Caco-2 (cell line): ENCODE results near the gene TMEM74B. TPM values are rescaled to one million over a fixed set of nuclear protein-coding genes. Genes with fewer than 3 reads are reported as not detected.

Source experiments
- BruUV-seq: library from RNA; stranded (reverse); fragments of 400-500 nt; replicated peaks from 2 replicates; lab custom pipeline; 2021; lab: Mats Ljungman, UMichigan
- CTCF ChIA-PET: fragments of 300-600 bp; sonication (Branson Sonifier 250); formaldehyde crosslinking; loops from one replicate; lab custom pipeline; 2022; ENCODE audit warnings: antibody characterized with exemption; lab: Charles Lee
- POLR2A ChIA-PET: fragments of 300-600 bp; sonication (Branson Sonifier 250); formaldehyde crosslinking; loops from one replicate; lab custom pipeline; 2022; ENCODE audit warnings: antibody characterized with exemption; lab: Charles Lee
- DNase-seq, 2 experiments: peaks; one replicate each; pipeline versions ENCODE4 v3.0.0 to v3.0.0-alpha.2; 2020 to 2022
- H3K27me3 ChIP-seq: replicated peaks from 2 replicates; pipeline ENCODE4 v1.6.0; 2011; ENCODE audit warnings: low read length; ENCODE audit not compliant: control insufficient read depth, insufficient read depth
- H3K36me3 ChIP-seq: 2 replicates; pipeline ENCODE4 v1.5.1; 2011; ENCODE audit warnings: low read length; ENCODE audit not compliant: control insufficient read depth, insufficient read depth
- H3K4me1 ChIP-seq: fragments of 250-450 bp; sonication (Bioruptor Pico); 2 replicates; pipeline ENCODE4 v1.5.1; 2020; ENCODE audit warnings: mild to moderate bottlenecking
- H3K4me3 ChIP-seq: 2 replicates; pipeline ENCODE4 v1.5.1; 2011; ENCODE audit warnings: low read depth, mild to moderate bottlenecking, control low read depth, low read length
- H3K9me3 ChIP-seq: fragments of 250-450 bp; sonication (Bioruptor Pico); 2 replicates; pipeline ENCODE4 v1.5.1; 2020; ENCODE audit warnings: mild to moderate bottlenecking, moderate library complexity
- H3K27ac Mint-ChIP-seq: one replicate; pipeline ENCODE4 v1.8.0; 2022; ENCODE audit warnings: mixed read lengths; ENCODE audit not compliant: unreplicated experiment
- H3K27me3 Mint-ChIP-seq: one replicate; pipeline ENCODE4 v1.8.0; 2022; ENCODE audit warnings: mixed read lengths; ENCODE audit not compliant: insufficient read depth, unreplicated experiment
- H3K36me3 Mint-ChIP-seq: one replicate; pipeline ENCODE4 v1.8.0; 2022; ENCODE audit warnings: mild to moderate bottlenecking, mixed read lengths; ENCODE audit not compliant: insufficient read depth, unreplicated experiment
- H3K4me1 Mint-ChIP-seq: one replicate; pipeline ENCODE4 v1.8.0; 2022; ENCODE audit warnings: low read depth, mixed read lengths; ENCODE audit not compliant: unreplicated experiment
- H3K4me3 Mint-ChIP-seq: one replicate; pipeline ENCODE4 v1.8.0; 2022; ENCODE audit warnings: mild to moderate bottlenecking, moderate library complexity, mixed read lengths; ENCODE audit not compliant: unreplicated experiment
- H3K9me3 Mint-ChIP-seq: one replicate; pipeline ENCODE4 v1.8.0; 2022; ENCODE audit warnings: mixed read lengths; ENCODE audit not compliant: unreplicated experiment
- CTCF ChIP-seq, 2 experiments: fragments of 200-600 bp in 1 of 2; IDR thresholded peaks; 1 replicate in 1 of 2; 2 replicates in 1 of 2; pipeline versions ENCODE4 v1.5.1 to v1.8.0; 2011 to 2022; ENCODE audit warnings: antibody characterized with exemption in 1 of 2, control low read depth in 1 of 2, inconsistent platforms in 1 of 2, low read depth in 1 of 2, low read length in 1 of 2, mild to moderate bottlenecking in 1 of 2, moderate library complexity in 1 of 2; ENCODE audit not compliant: insufficient read depth in 1 of 2, severe bottlenecking in 1 of 2, unreplicated experiment in 1 of 2
- intact Hi-C: fragments of 100-400 bp; cut with micrococcal nuclease; formaldehyde crosslinking; loops from one replicate; pipeline ENCODE4 v1.10.0; 2022; ENCODE audit not compliant: unreplicated experiment
- total RNA-seq: library from RNA; stranded (reverse); gene quantifications from 2 replicates; pipeline ENCODE4 v1.2.3, GENCODE V29; 2022

The TMEM74B gene
- total RNA-seq, 1 experiment from 2014 or later, result 6.9 TPM

DNA sequence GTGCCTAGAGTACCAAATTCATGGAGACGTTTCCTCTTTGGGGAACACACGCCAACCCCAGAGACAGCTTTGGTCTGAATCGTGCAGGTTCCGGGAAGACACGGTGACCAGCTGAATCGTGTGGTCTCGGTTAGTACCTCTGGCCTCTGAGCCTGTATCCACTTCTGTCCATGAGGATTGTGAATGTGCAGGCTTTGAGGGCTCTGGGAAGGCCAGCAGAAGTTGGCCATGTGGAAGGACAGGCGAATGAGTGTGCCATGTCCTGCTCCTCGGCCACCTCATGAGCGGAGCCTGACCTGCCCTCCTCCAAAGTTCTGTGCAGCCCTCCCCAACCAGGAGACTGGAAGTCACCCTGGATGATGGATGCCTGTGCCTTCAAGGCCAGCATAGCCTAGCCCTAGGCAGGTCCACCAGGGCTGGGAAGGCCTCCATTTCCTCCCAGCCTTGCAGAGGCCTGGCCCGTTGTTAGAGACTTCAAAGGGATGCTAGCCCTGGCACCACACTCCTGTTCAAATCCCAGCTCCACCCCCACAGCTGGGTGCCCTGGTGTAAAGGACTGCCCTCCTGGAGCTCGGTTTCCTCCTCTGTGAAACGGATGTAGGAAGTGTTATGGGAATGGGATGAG is 1.7 kb upstream of the TMEM74B start:
- ChIA-PET POLR2A (no interaction called here), CTCF (interaction anchor here (0.6 to 1.1 kb wide), 3 partner anchors 23 to 207 kb away, joined by 3 to 8 read pairs (median 3); no protein-coding TSS in a partner anchor)
- no TSS peak for BruUV-seq
- Mint-ChIP-seq H3K27me3 (no peaks in the 10 kb centered on the region), H3K27ac (no peak overlapping the region), H3K36me3 (peaks cover 10% of the 10 kb centered on the region), H3K4me3 (peak overlapping the region; percentile 75), H3K9me3 (no peaks in the 10 kb centered on the region), H3K4me1 (no peaks in the 10 kb centered on the region)
- Histone ChIP-seq H3K36me3 (no peaks in the 10 kb centered on the region), H3K4me1 (peaks cover 29% of the 10 kb centered on the region), H3K4me3 (no peak overlapping the region), H3K9me3 (no peaks in the 10 kb centered on the region), H3K27me3 (no peaks in the 10 kb centered on the region)
- DNase-seq, result no peak
- TF ChIP-seq CTCF (IDR thresholded peaks at IDR 0.05; ENCODE audit: insufficient read depth in 1 of 2, low read depth in 1 of 2, low read length in 1 of 2, severe bottlenecking in 1 of 2, unreplicated experiment in 1 of 2), result no peak
- intact Hi-C loops, result loop anchor here (10.0 kb wide), 1 partner anchor 372 kb away; no protein-coding TSS in a partner anchor

DNA sequence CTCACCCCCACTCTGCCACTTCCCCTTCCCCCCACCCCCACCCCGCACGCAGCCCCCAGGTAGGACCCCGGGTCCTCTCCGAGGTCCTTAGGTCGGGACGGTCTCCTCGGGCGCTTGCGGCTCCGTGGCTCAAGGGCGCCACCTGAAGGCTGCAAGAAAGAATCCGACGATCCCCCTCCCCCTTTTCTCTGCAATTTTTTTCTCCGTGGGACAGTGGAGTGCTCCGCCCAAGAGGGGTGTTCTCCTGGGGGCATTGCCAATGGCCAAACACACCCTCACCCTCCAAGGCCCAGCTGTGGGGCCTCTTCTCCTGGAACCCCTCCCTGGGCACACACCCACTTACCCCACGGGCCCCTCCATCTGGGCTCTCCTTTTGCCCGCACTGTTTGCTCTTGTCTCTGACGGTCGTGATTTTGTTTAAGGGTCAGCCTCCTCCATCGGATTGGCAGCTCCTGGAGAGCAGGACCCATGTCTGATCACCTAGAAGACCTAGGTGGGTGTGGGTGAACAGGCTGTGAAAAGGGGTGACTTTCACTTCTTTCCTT is 1.1 kb upstream of the TMEM74B start:
- no peaks in the 10 kb centered on the region for H3K4me1 Mint-ChIP-seq
- peak; percentile 81 to 85 for DNase-seq
- H3K27me3 Mint-ChIP-seq, result no peaks in the 10 kb centered on the region
- H3K27me3 ChIP-seq, result no peaks in the 10 kb centered on the region
- H3K4me1 ChIP-seq, result peaks cover 29% of the 10 kb centered on the region
- ChIA-PET POLR2A (no interaction called here), CTCF (interaction anchor here (1.0 to 1.6 kb wide), 3 partner anchors 68 to 318 kb away, joined by 3 to 8 read pairs (median 4); no protein-coding TSS in a partner anchor)
- no peak overlapping the region for H3K27ac Mint-ChIP-seq
- peak; percentile 80 to 81 for TF ChIP-seq CTCF (IDR thresholded peaks at IDR 0.05; ENCODE audit: insufficient read depth in 1 of 2, low read depth in 1 of 2, low read length in 1 of 2, severe bottlenecking in 1 of 2, unreplicated experiment in 1 of 2)
- H3K4me3 Mint-ChIP-seq, result peak overlapping the region; percentile 75
- peak overlapping the region; percentile 72 for H3K4me3 ChIP-seq
- peaks cover 10% of the 10 kb centered on the region for H3K36me3 Mint-ChIP-seq
- no peaks in the 10 kb centered on the region for H3K36me3 ChIP-seq
- H3K9me3 ChIP-seq, result no peaks in the 10 kb centered on the region
- no peaks in the 10 kb centered on the region for H3K9me3 Mint-ChIP-seq
- BruUV-seq, result no TSS peak
- intact Hi-C loops, result loop anchor here (10.0 kb wide), 1 partner anchor 371 kb away; no protein-coding TSS in a partner anchor

DNA sequence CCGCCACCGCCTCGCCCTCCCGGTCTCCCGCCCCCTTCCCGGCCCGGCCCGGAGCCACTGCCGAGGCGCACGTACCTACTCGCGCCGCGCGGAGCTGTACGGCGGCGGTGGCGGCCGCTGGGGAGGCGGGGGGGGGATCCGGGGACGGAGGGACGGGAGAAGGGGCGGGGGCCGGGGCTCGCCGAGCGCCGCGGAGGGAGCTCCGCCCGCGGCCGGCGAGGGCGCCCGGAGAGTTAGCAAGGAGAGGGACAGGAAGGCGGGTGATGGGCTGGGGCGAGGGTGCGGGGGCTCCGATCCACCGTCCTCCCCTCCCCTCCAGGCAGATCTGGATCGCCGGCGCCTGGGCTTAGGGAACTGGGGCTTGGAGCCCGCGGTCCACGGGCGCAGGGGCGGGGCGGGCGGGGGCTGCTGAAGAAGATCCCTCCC is 548 bp upstream of the TMEM74B start:
- H3K4me3 Mint-ChIP-seq, result peak overlapping the region; percentile 75

More for the DNA sequence above, 548 bp upstream of the TMEM74B start:
- DNase-seq, result peak in 1 of 2 experiments; percentile 56
- no peaks in the 10 kb centered on the region for H3K27me3 Mint-ChIP-seq
- H3K27ac Mint-ChIP-seq, result no peak overlapping the region
- no peaks in the 10 kb centered on the region for H3K27me3 ChIP-seq
- no peaks in the 10 kb centered on the region for H3K36me3 ChIP-seq
- no TSS peak for BruUV-seq
- peaks cover 10% of the 10 kb centered on the region for H3K36me3 Mint-ChIP-seq
- no peaks in the 10 kb centered on the region for H3K9me3 Mint-ChIP-seq
- ChIA-PET POLR2A (interaction anchor here (0.5 kb wide), 1 partner anchor 316 kb away, joined by 3 read pairs; no protein-coding TSS in a partner anchor), CTCF (interaction anchor here (0.7 to 1.6 kb wide), 4 partner anchors 68 to 318 kb away, joined by 3 to 8 read pairs (median 4); no protein-coding TSS in a partner anchor)
- intact Hi-C loops, result loop anchor here (10.0 kb wide), 1 partner anchor 371 kb away; no protein-coding TSS in a partner anchor
- H3K9me3 ChIP-seq, result no peaks in the 10 kb centered on the region
- H3K4me3 ChIP-seq, result peak overlapping the region; percentile 72
- no peak for TF ChIP-seq CTCF (IDR thresholded peaks at IDR 0.05; ENCODE audit: insufficient read depth in 1 of 2, low read depth in 1 of 2, low read length in 1 of 2, severe bottlenecking in 1 of 2, unreplicated experiment in 1 of 2)
- H3K4me1 ChIP-seq, result peaks cover 29% of the 10 kb centered on the region
- no peaks in the 10 kb centered on the region for H3K4me1 Mint-ChIP-seq
